H1 (cell line): ENCODE data around the gene GPC6. TPM values are rescaled to one million over a fixed set of nuclear protein-coding genes. Genes with fewer than 3 reads are reported as not detected.

ENCODE experiments used
- CTCF ChIA-PET: fragments of 300-600 bp; sonication (Branson Sonifier 250); formaldehyde crosslinking; loops from one replicate; lab custom pipeline; 2021; ENCODE audit not compliant: partially characterized antibody; lab: Charles Lee
- POLR2A ChIA-PET: fragments of 300-600 bp; sonication (Branson Sonifier 250); formaldehyde crosslinking; loops from one replicate; lab custom pipeline; 2021; ENCODE audit warnings: inconsistent platforms; ENCODE audit not compliant: partially characterized antibody; lab: Charles Lee
- DNase-seq, 2 experiments: peaks; one replicate each; pipeline versions ENCODE4 v3.0.0 to v3.0.0-alpha.2; 2010 to 2022; ENCODE audit warnings: low spot score in 2 of 2, low read depth in 1 of 2, mixed read lengths in 1 of 2
- FAIRE-seq: peaks from 2 replicates; lab custom pipeline; 2011; peaks lifted over from hg19 to GRCh38; lab: Jason Lieb, UNC
- H2AFZ ChIP-seq: 2 replicates; pipeline ENCODE4 v1.8.1; 2012; ENCODE audit warnings: low read length, inconsistent platforms
- H2AK5ac ChIP-seq: 2 replicates; pipeline ENCODE4 v1.6.1; 2013; ENCODE audit warnings: low read depth, low read length
- H2BK120ac ChIP-seq: replicated peaks from 2 replicates; pipeline ENCODE3; 2013; ENCODE audit warnings: low read depth, low read length, inconsistent platforms
- H2BK12ac ChIP-seq: 2 replicates; pipeline ENCODE4 v1.6.1; 2013; ENCODE audit warnings: low read depth, low read length
- H2BK15ac ChIP-seq: 2 replicates; pipeline ENCODE4 v1.6.1; 2013; ENCODE audit warnings: low read length
- H2BK20ac ChIP-seq: 2 replicates; pipeline ENCODE4 v1.6.1; 2013; ENCODE audit warnings: low read length
- H2BK5ac ChIP-seq: 2 replicates; pipeline ENCODE4 v1.6.1; 2013; ENCODE audit warnings: low read depth, low read length
- H3K14ac ChIP-seq: 2 replicates; pipeline ENCODE4 v1.6.1; 2013; ENCODE audit warnings: inconsistent platforms; ENCODE audit not compliant: insufficient read length
- H3K18ac ChIP-seq: 2 replicates; pipeline ENCODE4 v1.6.1; 2013; ENCODE audit warnings: low read length; ENCODE audit errors: extremely low read depth
- H3K23ac ChIP-seq: 2 replicates; pipeline ENCODE4 v1.6.1; 2013; ENCODE audit warnings: inconsistent platforms; ENCODE audit not compliant: insufficient read length
- H3K23me2 ChIP-seq: 2 replicates; pipeline ENCODE4 v1.6.1; 2013; ENCODE audit warnings: low read depth, low read length
- H3K27ac ChIP-seq: 2 replicates; pipeline ENCODE4 v1.6.1; 2011; ENCODE audit warnings: low read depth, low read length, inconsistent platforms
- H3K27me3 ChIP-seq, 4 experiments: replicated peaks in 1 of 4; 1 replicate in 1 of 4; 2 replicates in 3 of 4; pipeline versions ENCODE4 v1.6.1 to v1.8.1; 2011 to 2013; ENCODE audit warnings: low read length in 3 of 4, mild to moderate bottlenecking in 3 of 4, inconsistent platforms in 2 of 4, mixed read lengths in 2 of 4, moderate library complexity in 1 of 4; ENCODE audit not compliant: control insufficient read depth in 3 of 4, insufficient read depth in 3 of 4; ENCODE audit errors: extremely low read depth in 1 of 4
- H3K36me3 ChIP-seq, 4 experiments: 2 replicates each; pipeline versions ENCODE4 v1.6.1 to v1.8.1; 2011 to 2013; ENCODE audit warnings: mild to moderate bottlenecking in 4 of 4, low read length in 3 of 4, moderate library complexity in 2 of 4, control low read depth in 1 of 4, inconsistent platforms in 1 of 4; ENCODE audit not compliant: insufficient read depth in 4 of 4, control insufficient read depth in 2 of 4
- H3K4ac ChIP-seq: replicated peaks from 2 replicates; pipeline ENCODE3; 2013; ENCODE audit warnings: low read length, low read depth, mixed read lengths, inconsistent platforms; ENCODE audit not compliant: insufficient read length
- H3K4me1 ChIP-seq, 4 experiments: replicated peaks in 1 of 4; 1 replicate in 1 of 4; 2 replicates in 3 of 4; pipeline versions ENCODE4 v1.6.1 to v1.8.1; 2011 to 2013; ENCODE audit warnings: low read length in 3 of 4, inconsistent platforms in 2 of 4, mixed read lengths in 1 of 4; ENCODE audit not compliant: insufficient read depth in 4 of 4, control insufficient read depth in 3 of 4
- H3K4me2 ChIP-seq, 2 experiments: 2 replicates each; pipeline versions ENCODE4 v1.6.1 to v1.8.1; 2011 to 2013; ENCODE audit warnings: low read depth in 2 of 2, low read length in 2 of 2, control low read depth in 1 of 2, inconsistent platforms in 1 of 2, mild to moderate bottlenecking in 1 of 2; ENCODE audit not compliant: insufficient read depth in 1 of 2
- H3K4me3 ChIP-seq, 4 experiments: fragments of 200-600, 300-600 bp in 1 of 4; sonication (generic), shearing (Covaris generic), sonication (Bioruptor Twin) in 1 of 4; 2 replicates each; pipeline versions ENCODE4 v1.5.1 to v1.8.1; 2011 to 2016; ENCODE audit warnings: low read length in 4 of 4, low read depth in 3 of 4, control low read depth in 2 of 4, inconsistent platforms in 2 of 4, mild to moderate bottlenecking in 2 of 4, mixed read lengths in 1 of 4, moderate library complexity in 1 of 4; ENCODE audit not compliant: insufficient read depth in 2 of 4; ENCODE audit errors: extremely low read depth in 1 of 4
- H3K56ac ChIP-seq: replicated peaks from 2 replicates; pipeline ENCODE3; 2013; ENCODE audit warnings: low read depth, mild to moderate bottlenecking, mixed read lengths, low read length, inconsistent platforms; ENCODE audit not compliant: insufficient read length
- H3K79me1 ChIP-seq: 2 replicates; pipeline ENCODE4 v1.6.1; 2013; ENCODE audit warnings: low read depth, low read length, control low read depth
- H3K79me2 ChIP-seq, 2 experiments: 2 replicates each; pipeline versions ENCODE4 v1.6.1 to v1.8.1; 2012 to 2013; ENCODE audit warnings: low read length in 2 of 2, mild to moderate bottlenecking in 2 of 2, inconsistent platforms in 1 of 2; ENCODE audit not compliant: insufficient read depth in 2 of 2, control insufficient read depth in 1 of 2
- H3K9ac ChIP-seq, 4 experiments: replicated peaks in 1 of 4; 1 replicate in 1 of 4; 2 replicates in 3 of 4; pipeline versions ENCODE4 v1.6.1 to v1.8.1; 2011 to 2013; ENCODE audit warnings: low read depth in 3 of 4, low read length in 3 of 4, control low read depth in 2 of 4, mild to moderate bottlenecking in 2 of 4, moderate library complexity in 2 of 4, inconsistent platforms in 1 of 4; ENCODE audit errors: extremely low read depth in 1 of 4
- H3K9me3 ChIP-seq, 2 experiments: 2 replicates each; pipeline versions ENCODE4 v1.6.1 to v1.8.1; 2012 to 2013; ENCODE audit warnings: mild to moderate bottlenecking in 2 of 2, moderate library complexity in 2 of 2, control low read depth in 1 of 2, inconsistent platforms in 1 of 2, low read depth in 1 of 2, low read length in 1 of 2, mixed read lengths in 1 of 2; ENCODE audit not compliant: insufficient read depth in 2 of 2
- H4K20me1 ChIP-seq, 2 experiments: replicated peaks in 1 of 2; 2 replicates each; pipeline versions ENCODE3 to v1.8.1; 2011 to 2013; ENCODE audit warnings: inconsistent platforms in 2 of 2, low read length in 2 of 2, mild to moderate bottlenecking in 1 of 2; ENCODE audit not compliant: insufficient read depth in 2 of 2, control insufficient read depth in 1 of 2
- H4K5ac ChIP-seq: 2 replicates; pipeline ENCODE4 v1.6.1; 2013; ENCODE audit warnings: low read length, low read depth, mixed read lengths, inconsistent platforms; ENCODE audit not compliant: insufficient read length
- H4K8ac ChIP-seq: 2 replicates; pipeline ENCODE4 v1.8.0; 2013; ENCODE audit warnings: mild to moderate bottlenecking, moderate library complexity, low read length, inconsistent platforms; ENCODE audit not compliant: insufficient read depth; ENCODE audit errors: extremely low read depth
- H4K91ac ChIP-seq: replicated peaks from 2 replicates; pipeline ENCODE3; 2013; ENCODE audit warnings: low read length, mixed read lengths, inconsistent platforms; ENCODE audit not compliant: insufficient read length
- ASH2L ChIP-seq: fragments of 200-600, 300-600 bp; sonication (generic); IDR thresholded peaks from one replicate; pipeline ENCODE4 v1.7.1; 2017; ENCODE audit warnings: low read length
- CTCF ChIP-seq, 3 experiments: IDR thresholded peaks; 1 replicate in 2 of 3; 2 replicates in 1 of 3; pipeline versions ENCODE4 v1.5.1 to v1.6.1; 2011; ENCODE audit warnings: low read length in 3 of 3, mild to moderate bottlenecking in 3 of 3, inconsistent platforms in 2 of 3, low read depth in 1 of 3, moderate library complexity in 1 of 3; ENCODE audit not compliant: insufficient read depth in 1 of 3; ENCODE audit errors: control extremely low read depth in 1 of 3
- EP300 ChIP-seq, 2 experiments: IDR thresholded peaks; 1 replicate in 1 of 2; 2 replicates in 1 of 2; pipeline ENCODE4 v1.6.1; 2011 to 2012; ENCODE audit warnings: low read depth in 2 of 2, low read length in 2 of 2, mild to moderate bottlenecking in 2 of 2, borderline replicate concordance in 1 of 2, inconsistent platforms in 1 of 2, moderate library complexity in 1 of 2
- JUND ChIP-seq: IDR thresholded peaks from 2 replicates; pipeline ENCODE4 v1.6.1; 2011; ENCODE audit warnings: mild to moderate bottlenecking, improper control_type of control experiment, low read length
- KDM1A ChIP-seq: fragments of 200-600, 300-600 bp; sonication (generic); IDR thresholded peaks from 2 replicates; pipeline ENCODE4 v1.7.1; 2016; ENCODE audit warnings: mild to moderate bottlenecking, low read length, borderline replicate concordance
- POLR2AphosphoS5 ChIP-seq: IDR thresholded peaks from 2 replicates; pipeline ENCODE4 v1.6.1; 2011; ENCODE audit warnings: low read depth, low read length
- RNF2 ChIP-seq: fragments of 200-900, 300-1000 bp; sonication (generic); IDR thresholded peaks from 2 replicates; pipeline ENCODE4 v1.7.1; 2016; ENCODE audit warnings: borderline replicate concordance, low read depth, mild to moderate bottlenecking, antibody characterized with exemption, low read length; ENCODE audit not compliant: poor library complexity, severe bottlenecking; ENCODE audit errors: missing control alignments
- RXRA ChIP-seq: IDR thresholded peaks from 2 replicates; pipeline ENCODE4 v1.6.1; 2011; ENCODE audit warnings: low read depth, mild to moderate bottlenecking, low read length, moderate library complexity; ENCODE audit not compliant: insufficient read depth
- SAP30 ChIP-seq: fragments of 300-600 bp; sonication (generic); IDR thresholded peaks from 2 replicates; pipeline ENCODE4 v1.7.1; 2012; ENCODE audit warnings: low read length, moderate library complexity, mild to moderate bottlenecking, inconsistent platforms; ENCODE audit not compliant: insufficient read depth, insufficient replicate concordance
- SP1 ChIP-seq: IDR thresholded peaks from 2 replicates; pipeline ENCODE4 v1.6.1; 2011; ENCODE audit warnings: low read depth, low read length
- SRF ChIP-seq: IDR thresholded peaks from 2 replicates; pipeline ENCODE4 v1.6.1; 2011; ENCODE audit warnings: mild to moderate bottlenecking, low read depth, low read length, moderate library complexity
- TEAD4 ChIP-seq: IDR thresholded peaks from 2 replicates; pipeline ENCODE4 v1.6.1; 2012; ENCODE audit warnings: low read depth, low read length, inconsistent platforms, mixed read lengths
- polyA plus RNA-seq, 7 experiments: library from polyadenylated mRNA; depleted of rRNA in 3 of 7; stranded (reverse) in 5 of 7; unstranded in 2 of 7; fragments of >200 nt in 5 of 7; fragments of 200-250 nt in 2 of 7; gene quantifications; 1 replicate in 5 of 7; 2 replicates in 1 of 7; 4 replicates in 1 of 7; pipeline versions ENCODE4 v1.2.1 to v1.2.3, GENCODE V29; 2011 to 2013; ENCODE audit warnings: missing spikeins in 2 of 7, mixed read lengths in 2 of 7
- total RNA-seq: library from RNA; stranded (reverse); fragmentation: NEBNext Ultra II Directional; extraction: Animal tissue kit (Norgen Biotek cat#: 25700); gene quantifications from 2 replicates; pipeline ENCODE4 v1.2.1, GENCODE V29; 2021

Gene GPC6
- total and polyA plus RNA-seq, 2 of the 8 experiments (the other 6 are each of a cell fraction or from before 2014, with no cell fraction given), result 5.4 to 12.0 TPM

- no peaks in the 10 kb centered on the region for H3K79me1 ChIP-seq
- no peak overlapping the region for H4K8ac ChIP-seq
- no peak overlapping the region for H2BK15ac ChIP-seq
- DNase-seq (no peak), FAIRE-seq (no peak)
- H2BK12ac ChIP-seq, result no peak overlapping the region
- H3K4me2 ChIP-seq, result no peak overlapping the region
- H3K9me3 ChIP-seq, result no peaks in the 10 kb centered on the region
- H3K56ac ChIP-seq, result no peak overlapping the region
- H3K4ac ChIP-seq, result no peak overlapping the region
- H4K20me1 ChIP-seq, result no peaks in the 10 kb centered on the region
- no peak overlapping the region for H2BK120ac ChIP-seq
- no peak overlapping the region for H2AK5ac ChIP-seq
- no peak overlapping the region for H4K5ac ChIP-seq
- H3K27ac ChIP-seq, result no peak overlapping the region
- POLR2A ChIA-PET, result no interaction called here
- no peak overlapping the region for H3K4me3 ChIP-seq
- no peak overlapping the region for H3K23ac ChIP-seq
- no peak overlapping the region for H3K9ac ChIP-seq
- H3K23me2 ChIP-seq, result no peaks in the 10 kb centered on the region
- no peak overlapping the region for H3K14ac ChIP-seq
- peaks cover 0 to 9% (median 4%) of the 10 kb centered on the region in 4 experiments; a peak in 3 of 7 replicates for H3K4me1 ChIP-seq
- no peak overlapping the region for H2BK5ac ChIP-seq
- no peak overlapping the region for H2BK20ac ChIP-seq
- H3K18ac ChIP-seq, result no peak overlapping the region
- no peak overlapping the region for H4K91ac ChIP-seq
- no peak overlapping the region for H2AFZ ChIP-seq
- H3K79me2 ChIP-seq, result no peaks in the 10 kb centered on the region
- no peaks in the 10 kb centered on the region for H3K36me3 ChIP-seq
- CTCF ChIA-PET, result no interaction called here
- H3K27me3 ChIP-seq, result no peaks in the 10 kb centered on the region
- TF ChIP-seq JUND (no peak), ASH2L (no peak), SAP30 (no peak), EP300 (IDR thresholded peaks at IDR 0.05; ENCODE audit: borderline replicate concordance in 1 of 2, low read depth in 2 of 2, low read length in 2 of 2) (no peak), SP1 (no peak), RNF2 (no peak), RXRA (no peak), KDM1A (no peak), POLR2AphosphoS5 (no peak), TEAD4 (no peak), SRF (no peak), CTCF (IDR thresholded peaks at IDR 0.05; ENCODE audit: control extremely low read depth in 1 of 3, insufficient read depth in 1 of 3, low read depth in 1 of 3, low read length in 3 of 3) (no peak)
Observed at GRCh38 chr13:94174009-94174408, 947.4 kb downstream of the GPC6 start.
